Measurements from ENCODE around the gene ZSCAN31. TPM values are rescaled to one million over a fixed set of nuclear protein-coding genes. Genes with fewer than 3 reads are reported as not detected.

ZSCAN31 gene
- total and polyA plus RNA-seq, 9 of the 15 experiments (the other 6 are each of a cell fraction or from before 2014, with no cell fraction given), result 3.9 to 12.1 (median 7.0) TPM

DNA sequence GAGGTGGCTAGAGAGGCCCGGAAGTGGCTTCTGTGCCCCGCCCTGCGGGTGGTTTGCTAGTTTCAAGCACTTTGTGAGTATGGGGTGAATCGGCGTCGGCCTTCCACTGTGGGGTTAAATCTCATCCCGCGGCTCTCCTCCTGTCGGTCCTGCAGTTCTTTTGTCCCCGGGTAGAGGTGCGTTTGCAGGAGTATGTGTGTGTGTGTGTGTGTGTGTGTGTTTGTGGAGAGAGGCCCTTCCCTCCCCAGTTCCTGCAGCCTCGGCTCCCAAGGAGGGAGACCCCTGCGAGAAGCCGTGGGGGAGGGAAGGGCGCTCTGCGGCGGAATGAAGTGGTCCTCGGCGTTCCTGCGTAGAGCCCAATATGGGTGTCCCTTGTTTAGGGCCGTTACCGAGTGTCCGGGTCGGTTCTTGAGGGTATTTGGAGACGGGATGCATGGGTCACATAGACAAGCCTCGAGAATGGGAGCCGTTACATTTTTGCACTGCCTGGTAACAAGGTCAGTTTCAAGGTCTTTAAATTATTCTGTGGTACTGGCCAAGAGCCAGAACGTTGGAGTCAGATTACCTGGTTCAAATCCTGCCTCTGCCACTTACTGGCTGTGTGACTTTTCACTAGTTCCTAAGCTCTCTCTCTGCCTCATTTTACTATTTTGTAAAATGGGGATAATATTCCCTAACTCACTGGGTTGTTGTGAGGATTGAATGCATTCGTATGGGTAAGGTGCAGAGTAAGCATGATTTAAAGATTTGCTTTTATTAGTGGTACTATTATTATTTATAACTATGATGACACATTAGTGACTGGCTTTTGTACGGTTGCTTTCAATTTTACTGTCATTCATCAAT is 14.2 kb upstream of the ZSCAN31 start, which contains the start of gene ZKSCAN3 (continued):
- TF ChIP-seq, protein P1, sequence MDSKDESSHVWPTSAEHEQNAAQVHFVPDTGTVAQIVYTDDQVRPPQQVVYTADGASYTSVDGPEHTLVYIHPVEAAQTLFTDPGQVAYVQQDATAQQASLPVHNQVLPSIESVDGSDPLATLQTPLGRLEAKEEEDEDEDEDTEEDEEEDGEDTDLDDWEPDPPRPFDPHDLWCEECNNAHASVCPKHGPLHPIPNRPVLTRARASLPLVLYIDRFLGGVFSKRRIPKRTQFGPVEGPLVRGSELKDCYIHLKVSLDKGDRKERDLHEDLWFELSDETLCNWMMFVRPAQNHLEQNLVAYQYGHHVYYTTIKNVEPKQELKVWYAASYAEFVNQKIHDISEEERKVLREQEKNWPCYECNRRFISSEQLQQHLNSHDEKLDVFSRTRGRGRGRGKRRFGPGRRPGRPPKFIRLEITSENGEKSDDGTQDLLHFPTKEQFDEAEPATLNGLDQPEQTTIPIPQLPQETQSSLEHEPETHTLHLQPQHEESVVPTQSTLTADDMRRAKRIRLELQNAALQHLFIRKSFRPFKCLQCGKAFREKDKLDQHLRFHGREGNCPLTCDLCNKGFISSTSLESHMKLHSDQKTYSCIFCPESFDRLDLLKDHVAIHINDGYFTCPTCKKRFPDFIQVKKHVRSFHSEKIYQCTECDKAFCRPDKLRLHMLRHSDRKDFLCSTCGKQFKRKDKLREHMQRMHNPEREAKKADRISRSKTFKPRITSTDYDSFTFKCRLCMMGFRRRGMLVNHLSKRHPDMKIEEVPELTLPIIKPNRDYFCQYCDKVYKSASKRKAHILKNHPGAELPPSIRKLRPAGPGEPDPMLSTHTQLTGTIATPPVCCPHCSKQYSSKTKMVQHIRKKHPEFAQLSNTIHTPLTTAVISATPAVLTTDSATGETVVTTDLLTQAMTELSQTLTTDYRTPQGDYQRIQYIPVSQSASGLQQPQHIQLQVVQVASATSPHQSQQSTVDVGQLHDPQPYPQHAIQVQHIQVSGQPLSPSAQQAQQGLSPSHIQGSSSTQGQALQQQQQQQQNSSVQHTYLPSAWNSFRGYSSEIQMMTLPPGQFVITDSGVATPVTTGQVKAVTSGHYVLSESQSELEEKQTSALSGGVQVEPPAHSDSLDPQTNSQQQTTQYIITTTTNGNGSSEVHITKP (IDR thresholded peaks at IDR 0.05; ENCODE audit: partially characterized antibody), result peak; percentile 86
- TF ChIP-seq ZNF274 (IDR thresholded peaks at IDR 0.05; ENCODE audit: borderline replicate concordance, low read depth, low read length) (no peak), FOSL1 (tag; conservative IDR thresholded peaks at IDR 0.05) (0 out of 2 replicates have a peak, but pooled peaks have one; percentile 30), ZC3H11A (IDR thresholded peaks at IDR 0.05; ENCODE audit: low read depth, low read length) (no peak), ATF7 (IDR thresholded peaks at IDR 0.05) (peak; percentile 83), RFX7 (CRISPR knock-in tag; IDR thresholded peaks at IDR 0.05) (no peak), KDM5B (IDR thresholded peaks at IDR 0.05; ENCODE audit: insufficient replicate concordance, low read depth, low read length) (peak; percentile 93), RB1 (IDR thresholded peaks at IDR 0.05; ENCODE audit: low read depth) (peak; percentile 22)
- TF ChIP-seq, protein P2, sequence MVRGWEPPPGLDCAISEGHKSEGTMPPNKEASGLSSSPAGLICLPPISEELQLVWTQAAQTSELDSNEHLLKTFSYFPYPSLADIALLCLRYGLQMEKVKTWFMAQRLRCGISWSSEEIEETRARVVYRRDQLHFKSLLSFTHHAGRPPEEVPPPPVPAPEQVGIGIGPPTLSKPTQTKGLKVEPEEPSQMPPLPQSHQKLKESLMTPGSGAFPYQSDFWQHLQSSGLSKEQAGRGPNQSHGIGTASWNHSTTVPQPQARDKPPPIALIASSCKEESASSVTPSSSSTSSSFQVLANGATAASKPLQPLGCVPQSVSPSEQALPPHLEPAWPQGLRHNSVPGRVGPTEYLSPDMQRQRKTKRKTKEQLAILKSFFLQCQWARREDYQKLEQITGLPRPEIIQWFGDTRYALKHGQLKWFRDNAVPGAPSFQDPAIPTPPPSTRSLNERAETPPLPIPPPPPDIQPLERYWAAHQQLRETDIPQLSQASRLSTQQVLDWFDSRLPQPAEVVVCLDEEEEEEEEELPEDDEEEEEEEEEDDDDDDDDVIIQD (CRISPR knock-in tag; IDR thresholded peaks at IDR 0.05), result no peak
- TF ChIP-seq, protein P3, sequence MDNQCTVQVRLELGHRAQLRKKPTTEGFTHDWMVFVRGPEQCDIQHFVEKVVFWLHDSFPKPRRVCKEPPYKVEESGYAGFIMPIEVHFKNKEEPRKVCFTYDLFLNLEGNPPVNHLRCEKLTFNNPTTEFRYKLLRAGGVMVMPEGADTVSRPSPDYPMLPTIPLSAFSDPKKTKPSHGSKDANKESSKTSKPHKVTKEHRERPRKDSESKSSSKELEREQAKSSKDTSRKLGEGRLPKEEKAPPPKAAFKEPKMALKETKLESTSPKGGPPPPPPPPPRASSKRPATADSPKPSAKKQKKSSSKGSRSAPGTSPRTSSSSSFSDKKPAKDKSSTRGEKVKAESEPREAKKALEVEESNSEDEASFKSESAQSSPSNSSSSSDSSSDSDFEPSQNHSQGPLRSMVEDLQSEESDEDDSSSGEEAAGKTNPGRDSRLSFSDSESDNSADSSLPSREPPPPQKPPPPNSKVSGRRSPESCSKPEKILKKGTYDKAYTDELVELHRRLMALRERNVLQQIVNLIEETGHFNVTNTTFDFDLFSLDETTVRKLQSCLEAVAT (IDR thresholded peaks at IDR 0.05), result peak; percentile 96 to 97
- TF ChIP-seq, protein P4, sequence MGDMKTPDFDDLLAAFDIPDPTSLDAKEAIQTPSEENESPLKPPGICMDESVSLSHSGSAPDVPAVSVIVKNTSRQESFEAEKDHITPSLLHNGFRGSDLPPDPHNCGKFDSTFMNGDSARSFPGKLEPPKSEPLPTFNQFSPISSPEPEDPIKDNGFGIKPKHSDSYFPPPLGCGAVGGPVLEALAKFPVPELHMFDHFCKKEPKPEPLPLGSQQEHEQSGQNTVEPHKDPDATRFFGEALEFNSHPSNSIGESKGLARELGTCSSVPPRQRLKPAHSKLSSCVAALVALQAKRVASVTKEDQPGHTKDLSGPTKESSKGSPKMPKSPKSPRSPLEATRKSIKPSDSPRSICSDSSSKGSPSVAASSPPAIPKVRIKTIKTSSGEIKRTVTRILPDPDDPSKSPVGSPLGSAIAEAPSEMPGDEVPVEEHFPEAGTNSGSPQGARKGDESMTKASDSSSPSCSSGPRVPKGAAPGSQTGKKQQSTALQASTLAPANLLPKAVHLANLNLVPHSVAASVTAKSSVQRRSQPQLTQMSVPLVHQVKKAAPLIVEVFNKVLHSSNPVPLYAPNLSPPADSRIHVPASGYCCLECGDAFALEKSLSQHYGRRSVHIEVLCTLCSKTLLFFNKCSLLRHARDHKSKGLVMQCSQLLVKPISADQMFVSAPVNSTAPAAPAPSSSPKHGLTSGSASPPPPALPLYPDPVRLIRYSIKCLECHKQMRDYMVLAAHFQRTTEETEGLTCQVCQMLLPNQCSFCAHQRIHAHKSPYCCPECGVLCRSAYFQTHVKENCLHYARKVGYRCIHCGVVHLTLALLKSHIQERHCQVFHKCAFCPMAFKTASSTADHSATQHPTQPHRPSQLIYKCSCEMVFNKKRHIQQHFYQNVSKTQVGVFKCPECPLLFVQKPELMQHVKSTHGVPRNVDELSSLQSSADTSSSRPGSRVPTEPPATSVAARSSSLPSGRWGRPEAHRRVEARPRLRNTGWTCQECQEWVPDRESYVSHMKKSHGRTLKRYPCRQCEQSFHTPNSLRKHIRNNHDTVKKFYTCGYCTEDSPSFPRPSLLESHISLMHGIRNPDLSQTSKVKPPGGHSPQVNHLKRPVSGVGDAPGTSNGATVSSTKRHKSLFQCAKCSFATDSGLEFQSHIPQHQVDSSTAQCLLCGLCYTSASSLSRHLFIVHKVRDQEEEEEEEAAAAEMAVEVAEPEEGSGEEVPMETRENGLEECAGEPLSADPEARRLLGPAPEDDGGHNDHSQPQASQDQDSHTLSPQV (IDR thresholded peaks at IDR 0.05), result no peak
- TF ChIP-seq, protein P5, sequence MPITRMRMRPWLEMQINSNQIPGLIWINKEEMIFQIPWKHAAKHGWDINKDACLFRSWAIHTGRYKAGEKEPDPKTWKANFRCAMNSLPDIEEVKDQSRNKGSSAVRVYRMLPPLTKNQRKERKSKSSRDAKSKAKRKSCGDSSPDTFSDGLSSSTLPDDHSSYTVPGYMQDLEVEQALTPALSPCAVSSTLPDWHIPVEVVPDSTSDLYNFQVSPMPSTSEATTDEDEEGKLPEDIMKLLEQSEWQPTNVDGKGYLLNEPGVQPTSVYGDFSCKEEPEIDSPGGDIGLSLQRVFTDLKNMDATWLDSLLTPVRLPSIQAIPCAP (CRISPR knock-in tag; IDR thresholded peaks at IDR 0.05; ENCODE audit: borderline replicate concordance), result no peak

Measured in K562 (cell line).